ENCODE data around the gene LOC128125822.

DNA sequence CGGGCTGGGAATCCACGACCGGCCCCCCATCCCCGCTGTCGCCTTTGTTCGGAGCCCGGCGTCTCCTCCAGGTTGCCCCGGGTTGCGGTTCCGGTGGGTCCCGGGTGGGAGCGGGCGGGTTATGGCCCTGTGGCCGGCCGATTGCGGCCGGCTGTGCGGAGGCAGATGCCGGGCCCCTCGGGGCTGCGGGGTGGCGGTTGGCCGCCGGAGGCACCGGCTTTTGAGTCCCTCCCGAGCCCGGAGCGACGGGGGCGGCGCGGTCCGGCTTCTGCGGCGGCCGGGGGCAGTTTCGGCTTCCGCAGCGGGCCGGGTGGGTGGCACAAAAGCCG lies 431 bp downstream of the LOC128125822 start:
- TF ChIP-seq, protein P1, sequence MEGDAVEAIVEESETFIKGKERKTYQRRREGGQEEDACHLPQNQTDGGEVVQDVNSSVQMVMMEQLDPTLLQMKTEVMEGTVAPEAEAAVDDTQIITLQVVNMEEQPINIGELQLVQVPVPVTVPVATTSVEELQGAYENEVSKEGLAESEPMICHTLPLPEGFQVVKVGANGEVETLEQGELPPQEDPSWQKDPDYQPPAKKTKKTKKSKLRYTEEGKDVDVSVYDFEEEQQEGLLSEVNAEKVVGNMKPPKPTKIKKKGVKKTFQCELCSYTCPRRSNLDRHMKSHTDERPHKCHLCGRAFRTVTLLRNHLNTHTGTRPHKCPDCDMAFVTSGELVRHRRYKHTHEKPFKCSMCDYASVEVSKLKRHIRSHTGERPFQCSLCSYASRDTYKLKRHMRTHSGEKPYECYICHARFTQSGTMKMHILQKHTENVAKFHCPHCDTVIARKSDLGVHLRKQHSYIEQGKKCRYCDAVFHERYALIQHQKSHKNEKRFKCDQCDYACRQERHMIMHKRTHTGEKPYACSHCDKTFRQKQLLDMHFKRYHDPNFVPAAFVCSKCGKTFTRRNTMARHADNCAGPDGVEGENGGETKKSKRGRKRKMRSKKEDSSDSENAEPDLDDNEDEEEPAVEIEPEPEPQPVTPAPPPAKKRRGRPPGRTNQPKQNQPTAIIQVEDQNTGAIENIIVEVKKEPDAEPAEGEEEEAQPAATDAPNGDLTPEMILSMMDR (IDR thresholded peaks at IDR 0.05): no peak
- no peak for TF ChIP-seq POLR2A (IDR thresholded peaks at IDR 0.05)

All from right lobe of liver (tissue), 4 donors.